HG03565 (cell line): Measurements from ENCODE around the gene ZNF592.
"Not testable (repeated sequence)": the region's sequence is repeated elsewhere in the genome, so short reads cannot be mapped to it uniquely, and the experiment has no call there.

Experiments
- ATAC-seq: cut with Tn5 transposase; IDR thresholded peaks from one replicate; pipeline ENCODE4 v1.9.1; 2021; ENCODE audit warnings: mild to moderate bottlenecking, moderate library complexity; ENCODE audit not compliant: unreplicated experiment

Gene ZNF592

DNA sequence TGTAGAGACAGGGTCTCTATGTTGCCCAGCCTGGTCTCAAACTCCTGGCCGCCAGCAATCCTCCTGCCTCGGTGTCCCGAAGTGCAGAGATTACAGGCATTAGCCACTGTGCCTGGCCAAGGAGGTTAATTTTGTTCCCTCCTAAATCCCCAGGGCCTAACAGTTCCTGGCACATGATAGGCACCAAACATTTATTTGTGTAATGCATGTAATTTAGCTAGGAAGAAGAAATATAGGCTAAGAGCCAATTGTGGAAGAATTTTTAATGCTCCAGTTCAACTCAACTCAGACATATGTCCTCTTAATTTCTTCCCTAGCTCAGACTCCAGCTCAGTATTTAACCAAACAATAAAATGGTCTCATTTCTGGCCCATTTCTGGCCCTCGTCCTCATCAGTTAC, 7.7 kb upstream of the ZNF592 start:
- no peak for ATAC-seq

- no peak for ATAC-seq
These were observed 7.3 kb upstream of the ZNF592 start for GRCh38 chr15:84741121-84741520.

GRCh38 chr15:84747416-84748273, 747 bp upstream of the ZNF592 start:
- ATAC-seq = peak; percentile 28

DNA sequence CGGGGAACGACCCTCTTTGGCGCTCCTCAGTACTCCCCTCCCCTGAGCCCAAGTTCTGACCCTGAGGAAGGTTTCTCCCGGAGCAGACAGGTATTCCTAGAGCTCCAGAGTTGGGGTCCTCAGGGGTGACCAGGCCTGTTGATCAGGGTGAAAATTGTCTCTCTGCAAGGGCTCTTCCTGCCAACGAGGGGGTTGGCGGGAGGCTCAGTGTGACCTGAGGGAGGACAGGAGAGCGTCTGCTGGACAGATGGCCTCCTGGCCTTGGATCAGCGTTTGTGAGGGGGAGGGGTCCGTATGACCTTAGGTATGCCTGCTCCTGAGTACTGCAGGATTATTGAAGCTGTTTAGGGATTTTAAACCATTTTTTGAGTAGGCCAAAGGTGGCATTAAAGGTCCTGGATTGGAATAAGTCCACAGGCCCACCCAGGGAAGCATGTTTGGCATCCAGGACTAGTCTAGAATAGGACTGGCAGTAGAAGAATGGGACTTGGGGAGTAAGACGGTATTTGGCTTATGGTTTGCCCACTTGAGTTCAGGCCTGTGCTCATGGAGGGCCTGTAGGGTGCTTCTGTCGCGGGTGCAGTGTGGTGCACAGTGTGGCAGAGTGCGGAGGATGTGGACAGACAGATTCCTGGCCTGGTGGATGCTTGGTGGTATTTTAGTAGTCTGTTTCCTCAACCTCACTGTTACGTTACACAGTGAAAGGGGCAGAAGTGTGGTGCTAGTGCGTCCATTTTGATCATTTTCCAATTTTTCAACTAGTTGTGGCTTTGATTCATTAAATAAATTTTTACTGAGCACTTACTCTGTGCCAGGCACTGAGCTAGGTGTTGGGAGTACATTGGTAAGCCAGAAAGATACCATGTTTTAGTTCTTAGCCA, 959 bp downstream of the ZNF592 start:
- no peak for ATAC-seq

DNA sequence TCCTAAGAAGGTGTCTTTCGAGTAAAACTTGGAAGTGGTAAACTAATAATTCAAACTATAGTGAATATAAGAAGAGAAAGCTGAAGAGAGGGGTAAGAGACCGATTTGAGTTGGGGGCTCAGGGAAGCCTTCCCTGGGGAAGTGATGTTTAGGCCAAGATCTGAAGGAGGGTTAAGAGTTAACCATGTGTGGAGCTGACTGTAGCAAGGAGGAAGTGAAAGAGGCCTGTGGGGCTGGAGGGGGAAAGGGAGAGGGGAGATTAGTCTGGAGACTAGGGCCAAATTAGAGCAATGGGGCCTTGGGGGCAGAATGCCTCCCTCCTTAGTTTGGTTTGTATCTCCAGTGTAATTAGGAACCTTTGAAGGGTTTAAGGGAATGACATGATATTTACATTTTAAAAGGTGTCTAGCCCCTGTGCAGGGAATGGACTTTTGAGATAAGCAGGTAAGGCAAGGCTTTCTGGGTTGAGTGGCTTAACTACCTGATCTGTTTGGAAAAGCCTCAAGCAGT, 2.2 kb downstream of the ZNF592 start:
- ATAC-seq = no peak

GRCh38 chr15:84751721-84752120, 3.3 kb downstream of the ZNF592 start:
- not testable (repeated sequence) for ATAC-seq

- no peak for ATAC-seq
These were observed 3.8 kb downstream of the ZNF592 start for GRCh38 chr15:84752195-84752594.

- ATAC-seq = no peak
These were observed 4.3 kb downstream of the ZNF592 start for GRCh38 chr15:84752700-84753099.

DNA sequence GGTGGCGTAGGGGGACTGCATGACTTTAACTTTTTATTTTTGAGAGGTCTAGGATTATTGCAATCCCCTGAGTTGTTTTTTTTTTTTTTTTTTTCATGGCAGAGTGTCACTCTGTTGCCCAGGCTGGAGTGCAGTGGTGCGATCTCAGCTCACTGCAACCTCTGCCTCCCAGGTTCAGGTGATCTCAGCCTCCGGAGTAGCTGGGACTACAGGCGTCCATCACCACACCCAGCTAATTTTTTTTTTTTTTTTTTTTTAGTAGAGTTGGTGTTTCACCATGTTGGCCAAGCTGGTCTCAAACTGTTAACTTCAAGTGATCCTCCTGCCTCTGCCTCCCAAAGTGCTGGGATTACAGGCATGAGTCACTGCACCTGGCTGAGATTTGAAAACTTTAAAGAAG, 6.5 kb downstream of the ZNF592 start:
- not testable (repeated sequence) for ATAC-seq

DNA sequence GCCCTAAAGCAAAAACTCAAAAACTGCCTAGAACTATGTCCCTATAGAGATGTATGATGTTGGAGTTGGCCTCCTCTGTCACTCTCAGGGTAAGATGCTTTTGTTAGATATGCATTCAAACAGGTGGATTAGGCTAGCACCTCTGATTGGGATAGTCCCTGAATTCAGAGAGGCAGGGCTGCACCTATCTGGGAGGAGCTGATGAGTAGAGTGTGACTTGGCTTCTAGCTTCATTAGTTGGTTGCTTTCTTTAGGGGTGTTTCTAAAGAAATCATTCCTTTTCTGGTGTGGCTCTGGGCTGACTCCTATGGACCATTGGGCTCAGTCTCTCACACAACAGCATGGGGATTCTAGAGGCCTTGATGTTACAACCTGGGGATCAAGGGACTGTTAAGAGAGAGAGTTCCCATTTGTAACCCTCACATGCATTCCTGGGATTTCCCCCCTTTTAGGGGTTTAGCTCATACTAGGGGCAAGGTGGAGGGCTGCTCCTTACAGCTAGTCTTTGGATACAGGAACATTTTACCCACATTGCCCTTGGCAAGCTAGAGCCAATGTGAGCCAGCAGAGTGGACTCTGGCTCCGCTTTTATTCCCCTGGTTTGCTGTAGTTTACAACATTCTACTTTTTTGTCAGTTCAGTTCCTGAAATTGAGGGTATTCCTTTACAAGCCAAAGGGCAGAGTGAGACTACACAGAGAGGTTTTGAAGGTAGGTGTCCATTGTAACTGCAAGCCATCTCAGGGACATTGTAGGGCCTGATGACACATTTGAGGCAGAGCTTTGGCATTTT, 7.5 kb downstream of the ZNF592 start:
- ATAC-seq = no peak

- no peak for ATAC-seq
These were observed 10.6 kb downstream of the ZNF592 start for GRCh38 chr15:84759018-84759417.

- ATAC-seq = no peak
These were observed 11.8 kb downstream of the ZNF592 start for GRCh38 chr15:84760219-84760618.

- no peak for ATAC-seq
These were observed 13.3 kb downstream of the ZNF592 start for GRCh38 chr15:84761607-84762131.

- no peak for ATAC-seq
These were observed 14.6 kb downstream of the ZNF592 start for GRCh38 chr15:84762840-84763572.

- no peak for ATAC-seq
These were observed 16.2 kb downstream of the ZNF592 start for GRCh38 chr15:84764585-84764984.

GRCh38 chr15:84764989-84765388, 16.6 kb downstream of the ZNF592 start:
- no peak for ATAC-seq

GRCh38 chr15:84765675-84766074, 17.3 kb downstream of the ZNF592 start:
- ATAC-seq = no peak

GRCh38 chr15:84766461-84767035, 18.2 kb downstream of the ZNF592 start:
- ATAC-seq = no peak

- no peak for ATAC-seq
These were observed 23.6 kb downstream of the ZNF592 start for GRCh38 chr15:84772031-84772430.

DNA sequence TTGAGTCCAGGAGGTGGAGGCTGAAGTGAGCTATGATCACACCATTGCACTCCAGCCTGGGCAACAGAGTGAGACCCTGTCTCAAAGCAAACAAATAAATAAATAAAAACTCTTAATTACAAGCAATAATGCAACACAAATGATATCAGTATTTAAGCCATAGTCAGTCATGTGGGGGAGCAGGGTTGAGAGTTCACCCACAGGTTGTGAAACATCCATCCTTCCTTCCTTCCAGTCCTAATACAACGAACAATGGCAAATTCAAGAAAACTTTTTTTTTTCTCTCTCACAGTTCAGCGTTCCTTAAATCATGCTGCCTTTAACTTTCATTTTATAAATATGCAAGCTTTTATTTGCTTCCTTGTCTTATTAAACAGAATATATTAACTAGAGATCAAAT, 24.1 kb downstream of the ZNF592 start:
- no peak for ATAC-seq
